ENCODE results near the gene AMPD2.

Gene AMPD2

DNA sequence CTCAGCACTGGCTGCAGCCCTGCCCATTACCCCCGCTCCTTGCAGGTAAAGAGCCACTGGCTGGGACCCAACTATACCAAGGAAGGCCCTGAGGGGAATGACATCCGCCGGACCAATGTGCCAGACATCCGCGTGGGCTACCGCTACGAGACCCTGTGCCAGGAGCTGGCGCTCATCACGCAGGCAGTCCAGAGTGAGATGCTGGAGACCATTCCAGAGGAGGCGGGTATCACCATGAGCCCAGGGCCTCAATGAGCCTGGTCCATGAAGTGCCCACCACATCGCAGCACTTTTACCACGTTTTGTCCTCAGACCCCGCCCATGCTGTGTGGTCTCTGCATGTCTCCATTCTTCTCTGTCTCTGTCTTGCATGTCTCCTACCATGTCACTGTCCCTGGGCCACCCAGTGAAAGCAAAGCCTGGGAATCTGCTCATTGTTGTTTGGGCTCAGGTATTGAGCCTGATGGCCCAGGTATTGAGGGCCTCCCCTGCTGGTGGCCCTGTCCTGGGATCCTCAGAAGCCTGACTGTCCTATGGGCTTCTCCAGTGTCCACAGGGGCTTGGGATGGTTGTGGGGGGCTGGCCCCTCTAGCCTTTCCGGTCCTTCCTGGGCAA, 11.4 kb downstream of the AMPD2 start:
- DNase-seq, result no peak

DNA sequence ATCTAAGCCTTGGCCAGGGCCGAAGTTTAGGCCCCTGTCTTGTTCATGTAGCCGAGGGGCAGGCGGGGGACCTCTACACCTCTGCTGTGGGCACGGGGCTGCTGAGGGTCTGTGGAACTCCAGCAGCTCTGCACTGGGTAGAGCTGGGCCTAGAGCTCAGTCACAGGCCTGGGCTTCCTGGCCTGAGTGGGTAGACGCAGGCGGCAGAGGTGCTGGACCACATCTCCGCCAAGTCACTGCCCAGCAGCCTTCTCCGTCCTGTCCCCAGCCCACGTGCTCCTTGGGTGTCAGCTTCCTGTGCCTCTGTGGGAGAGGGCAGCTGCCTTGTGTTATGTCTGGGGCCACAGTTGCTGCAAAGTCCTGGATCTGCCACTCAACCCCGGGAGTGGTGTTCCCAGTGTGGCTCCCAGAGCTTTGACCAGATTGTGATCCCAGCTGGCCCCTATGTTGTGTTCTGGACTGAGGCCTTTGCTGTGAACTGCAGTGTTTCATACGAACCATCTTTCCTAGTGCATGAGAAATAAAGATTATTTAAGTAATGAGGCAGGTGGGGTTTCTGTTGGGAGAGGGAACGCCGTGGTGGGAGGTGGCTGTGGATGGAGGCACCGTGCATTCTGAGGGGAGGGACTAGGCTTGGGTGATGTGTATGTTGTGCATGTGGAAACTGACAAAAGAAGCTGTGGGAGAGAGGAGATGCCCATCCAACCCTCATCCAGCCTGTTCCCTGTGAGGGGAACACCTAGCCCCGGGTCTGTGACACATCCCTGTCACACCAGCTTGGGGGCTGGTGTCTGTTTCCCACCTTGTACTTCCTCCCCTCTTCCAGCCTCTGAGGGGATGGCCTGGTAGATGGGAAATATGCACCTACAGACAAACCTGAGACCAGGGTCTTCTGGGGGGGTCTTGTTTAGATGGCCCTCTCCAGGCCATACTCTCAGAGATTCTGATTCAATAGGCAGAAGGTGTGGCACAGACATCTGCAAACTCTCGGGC, 12.2 kb downstream of the AMPD2 start:
- DNase-seq, result no peak

DNA sequence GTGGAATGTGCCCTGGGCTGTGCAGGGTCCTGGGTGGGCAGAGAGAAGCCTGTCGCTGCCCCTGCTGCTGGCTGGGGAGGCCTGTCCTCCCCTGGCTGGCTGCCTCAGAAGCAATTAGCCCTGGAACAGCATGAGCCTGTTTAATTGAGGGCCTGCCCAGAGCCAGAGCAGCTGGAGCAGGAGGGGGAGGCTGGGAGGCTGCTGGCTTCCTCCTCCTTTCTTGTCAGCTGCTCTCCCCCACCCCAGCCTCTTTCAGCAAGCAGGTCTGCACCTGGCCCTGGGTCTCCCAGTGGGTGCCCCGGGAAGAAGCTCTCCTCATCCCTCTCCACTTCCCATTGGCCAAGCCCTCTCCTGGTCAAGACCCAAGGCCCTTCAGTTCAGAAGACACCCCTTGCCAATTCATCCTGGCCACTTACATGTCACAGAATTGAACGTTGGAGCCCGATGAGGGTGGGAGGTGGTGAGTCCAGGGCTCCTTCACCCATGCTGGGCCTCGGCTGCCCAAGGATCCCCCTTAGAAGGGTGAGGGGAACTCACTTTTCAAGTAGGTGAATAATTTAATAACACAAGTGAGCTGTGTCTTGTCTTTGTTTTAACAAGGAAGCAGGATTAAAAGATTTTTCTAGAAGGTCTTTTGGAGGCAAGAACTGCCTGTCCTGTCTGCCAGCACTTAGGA, 13.2 kb downstream of the AMPD2 start:
- DNase-seq, result no peak

DNA sequence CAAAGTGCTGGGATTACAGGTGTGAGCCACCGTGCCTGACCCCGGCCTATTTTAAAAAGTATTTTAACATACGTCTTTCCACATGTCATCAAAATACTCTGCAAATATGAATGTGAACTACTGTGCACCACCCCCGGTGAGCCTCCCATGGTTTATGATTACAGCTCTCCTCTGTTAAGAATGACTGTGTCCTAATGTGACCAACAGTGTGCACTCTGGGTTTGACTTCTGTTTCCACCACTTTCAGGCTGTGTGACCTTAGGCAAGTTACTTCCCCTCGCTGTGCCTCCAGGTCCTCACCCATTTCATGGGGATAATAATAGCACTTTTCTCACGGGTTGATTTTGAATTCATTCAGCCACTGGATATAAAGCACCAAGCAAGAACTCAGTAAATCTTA, 14.7 kb downstream of the AMPD2 start:
- no peak for DNase-seq

DNA sequence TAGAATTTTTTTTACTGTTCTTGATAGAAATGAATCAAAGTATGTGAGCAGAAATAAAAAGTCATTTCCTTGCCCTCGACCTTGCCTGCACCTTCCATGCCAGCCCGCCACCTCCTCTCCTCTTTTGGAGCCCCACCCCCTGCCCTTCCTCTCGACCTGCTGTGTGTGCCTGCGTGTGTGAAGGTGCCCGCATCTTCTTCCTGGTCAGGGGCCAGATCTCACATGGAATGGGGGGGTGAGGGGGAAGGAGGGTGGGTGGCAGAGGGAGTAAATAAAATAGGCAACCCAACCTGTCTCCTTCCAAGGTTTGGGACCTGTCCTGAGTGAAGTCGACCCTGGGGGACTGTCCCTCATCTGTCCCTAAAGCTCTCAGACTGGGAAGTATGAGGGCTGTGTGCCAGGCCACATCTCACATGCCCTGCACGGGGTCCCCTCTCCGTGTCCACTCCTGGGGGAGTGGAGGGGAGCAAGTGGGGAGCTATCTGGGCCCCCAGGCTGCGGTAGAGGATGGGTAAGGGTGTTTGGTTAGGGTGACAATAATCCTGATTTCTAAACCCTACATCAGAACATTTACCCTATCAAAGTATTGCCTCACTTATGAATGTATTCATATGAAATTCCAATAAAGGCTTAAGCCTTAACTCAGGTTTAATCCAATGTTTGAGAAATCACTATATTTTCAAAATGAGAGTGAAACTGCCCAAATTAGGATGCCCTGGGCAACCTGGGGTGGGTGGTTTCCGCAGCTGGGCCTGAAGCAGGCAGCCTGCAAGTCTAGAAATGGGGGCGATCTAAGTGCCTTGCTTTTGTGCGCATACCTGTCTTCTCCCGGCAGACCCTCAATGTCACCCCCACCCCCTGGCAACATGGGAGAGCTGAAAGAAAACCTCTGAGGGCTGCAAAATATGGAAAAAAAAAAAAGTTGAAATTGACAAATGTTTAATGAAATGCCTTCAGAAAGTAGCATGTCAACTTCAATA, 15.4 kb downstream of the AMPD2 start:
- DNase-seq, result no peak

DNA sequence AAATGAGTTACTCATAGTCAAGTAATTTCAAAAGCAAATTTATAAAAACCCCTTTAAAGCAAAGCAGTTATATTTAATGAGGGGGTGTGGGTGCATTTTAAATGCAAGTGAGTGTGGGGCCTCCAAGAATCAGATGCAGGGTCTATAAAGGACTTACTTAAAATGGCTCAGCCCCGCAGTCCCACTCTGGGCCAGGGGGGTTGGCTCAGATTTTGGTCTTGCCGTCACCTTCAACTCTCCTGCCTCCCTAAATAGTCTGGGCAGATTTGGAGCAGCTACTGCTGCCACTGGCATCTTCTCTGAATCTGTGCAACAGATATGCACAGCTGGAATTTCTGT, 16.2 kb downstream of the AMPD2 start:
- DNase-seq, result no peak

DNA sequence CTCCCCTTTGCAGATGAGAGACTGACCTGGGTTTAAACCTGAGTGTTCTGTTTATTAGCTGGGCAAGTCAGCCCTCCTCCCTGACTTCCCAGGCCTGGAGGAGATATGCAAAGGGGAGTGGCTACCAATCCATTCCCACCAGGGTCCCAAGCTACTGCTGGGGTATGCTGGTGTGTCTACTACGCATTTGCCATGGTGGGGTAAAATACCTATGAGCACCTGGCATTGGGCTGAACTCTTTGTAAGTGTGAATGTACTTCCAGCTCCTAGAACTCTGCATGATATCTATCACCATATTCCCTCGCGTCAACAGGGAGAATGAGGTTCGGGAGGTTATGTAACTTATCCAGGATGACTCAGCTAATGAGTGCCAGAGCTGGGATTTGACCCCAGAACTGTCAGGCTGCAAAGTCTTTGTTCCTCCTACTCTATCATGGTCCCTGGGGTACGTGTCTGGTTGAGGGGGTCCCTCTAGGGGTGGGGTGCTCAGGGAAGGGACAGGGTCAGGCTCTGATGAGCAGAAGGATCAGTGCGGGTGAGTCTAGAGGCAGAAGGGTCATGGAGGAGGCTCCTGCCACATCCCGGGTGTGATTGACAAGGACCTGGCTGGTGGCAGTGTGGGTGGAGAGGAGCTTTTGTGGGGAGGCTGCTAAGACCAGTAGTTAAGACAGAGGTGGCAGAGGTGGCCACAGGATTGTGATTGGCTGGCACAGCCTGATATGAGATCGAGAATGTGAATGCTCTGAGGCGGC, 16.7 kb downstream of the AMPD2 start:
- no peak for DNase-seq

DNA sequence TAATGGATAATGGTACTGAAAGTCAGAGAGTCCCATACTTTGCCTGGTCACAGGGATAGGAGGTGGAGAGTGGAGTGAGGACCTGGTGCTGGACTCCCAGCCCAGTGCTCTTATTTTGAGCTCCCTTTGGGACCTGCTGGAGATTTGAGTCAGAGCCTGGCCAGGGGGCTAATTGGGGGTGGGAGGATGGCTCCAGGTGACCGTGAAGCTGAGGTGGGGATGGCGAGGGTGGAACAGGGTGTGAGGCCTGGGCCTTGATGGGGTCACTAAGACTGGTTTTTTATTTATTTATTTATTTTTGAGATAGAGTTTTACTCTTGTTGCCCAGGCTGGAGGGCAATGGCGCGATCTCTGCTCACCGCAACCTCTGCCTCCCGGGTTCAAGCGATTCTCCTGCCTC, 17.8 kb downstream of the AMPD2 start:
- DNase-seq, result no peak

DNA sequence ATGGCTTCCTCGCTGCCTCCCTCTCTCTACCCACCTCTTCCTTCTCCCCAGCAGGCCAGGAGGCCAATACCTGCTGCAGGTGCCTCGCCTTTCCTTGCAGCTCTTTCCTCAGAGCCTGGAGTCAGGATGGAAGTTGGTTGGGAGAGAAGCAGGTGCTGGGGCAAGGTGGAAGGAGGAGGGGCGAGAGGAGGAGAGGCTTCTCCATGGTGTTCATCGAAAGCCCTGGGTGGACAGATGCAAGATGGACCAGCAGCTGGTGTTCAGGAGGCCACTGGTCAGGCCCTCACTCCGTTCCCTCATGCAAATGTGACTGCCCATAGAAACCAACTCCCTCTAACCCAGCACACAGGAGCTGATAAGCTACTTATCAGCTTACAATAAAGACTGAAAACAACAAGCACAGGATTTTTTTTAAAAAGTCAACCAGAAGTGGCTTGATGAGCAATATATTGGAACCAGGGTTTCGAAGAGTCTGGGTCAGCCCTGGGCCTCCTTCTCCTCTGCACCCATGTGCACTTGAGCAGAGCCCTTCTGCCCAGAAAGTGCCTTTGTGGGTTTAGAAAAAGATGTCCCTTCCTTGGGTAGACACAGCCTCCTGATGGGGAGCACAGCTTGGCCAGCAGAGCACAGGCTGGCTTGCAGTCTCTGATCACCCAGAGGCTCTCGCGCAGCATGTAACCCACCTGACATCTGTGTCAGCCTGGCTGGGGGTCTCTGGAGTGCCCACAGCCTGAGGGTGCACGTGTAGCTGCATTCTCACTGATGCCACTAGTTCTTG, 19.6 kb downstream of the AMPD2 start:
- DNase-seq, result no peak

DNA sequence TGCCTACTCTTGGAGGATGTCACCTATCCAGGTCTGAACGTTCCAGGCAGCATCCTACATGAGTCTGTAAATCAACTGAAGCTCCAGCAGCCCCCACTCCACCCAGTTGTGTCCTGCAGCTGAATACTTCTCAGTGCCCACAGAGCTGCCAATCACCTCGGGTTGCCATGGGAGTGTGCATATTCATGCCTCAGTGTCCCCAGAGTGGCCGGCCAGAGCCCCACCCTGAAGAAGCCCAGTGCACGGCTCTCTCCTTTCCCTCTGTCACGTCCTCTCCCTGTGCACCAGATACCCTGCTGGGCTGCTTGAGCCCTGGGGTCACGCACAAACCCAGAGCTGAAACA, 20.2 kb downstream of the AMPD2 start:
- no peak for DNase-seq

DNA sequence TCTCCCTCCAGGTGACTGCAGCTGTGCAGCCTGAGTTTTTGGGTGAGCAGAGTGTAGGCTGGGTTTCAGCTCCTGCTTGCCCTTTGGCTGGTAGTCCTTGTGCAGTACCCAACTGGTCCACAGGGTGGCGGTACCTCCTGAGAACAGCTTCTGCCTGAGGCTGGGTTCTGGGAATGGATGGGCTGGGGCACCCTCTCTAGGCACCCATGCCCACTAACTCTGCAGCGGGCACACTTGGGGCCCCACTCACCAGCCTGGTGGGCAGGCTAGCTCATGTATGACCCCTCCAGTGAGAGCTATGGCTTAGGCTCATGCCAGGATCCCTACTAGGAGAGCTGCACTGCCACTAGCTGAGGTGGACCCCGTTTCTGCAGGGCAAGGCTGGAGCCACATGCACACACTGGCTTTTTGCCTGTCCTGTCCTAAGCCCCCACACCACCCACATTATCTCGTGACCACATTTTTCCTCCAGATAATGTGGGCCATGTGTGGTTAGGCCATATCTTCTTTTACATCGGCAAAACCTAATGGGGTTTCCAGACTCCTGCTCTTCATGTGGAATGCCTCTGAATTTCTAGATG, 20.7 kb downstream of the AMPD2 start:
- DNase-seq, result no peak

DNA sequence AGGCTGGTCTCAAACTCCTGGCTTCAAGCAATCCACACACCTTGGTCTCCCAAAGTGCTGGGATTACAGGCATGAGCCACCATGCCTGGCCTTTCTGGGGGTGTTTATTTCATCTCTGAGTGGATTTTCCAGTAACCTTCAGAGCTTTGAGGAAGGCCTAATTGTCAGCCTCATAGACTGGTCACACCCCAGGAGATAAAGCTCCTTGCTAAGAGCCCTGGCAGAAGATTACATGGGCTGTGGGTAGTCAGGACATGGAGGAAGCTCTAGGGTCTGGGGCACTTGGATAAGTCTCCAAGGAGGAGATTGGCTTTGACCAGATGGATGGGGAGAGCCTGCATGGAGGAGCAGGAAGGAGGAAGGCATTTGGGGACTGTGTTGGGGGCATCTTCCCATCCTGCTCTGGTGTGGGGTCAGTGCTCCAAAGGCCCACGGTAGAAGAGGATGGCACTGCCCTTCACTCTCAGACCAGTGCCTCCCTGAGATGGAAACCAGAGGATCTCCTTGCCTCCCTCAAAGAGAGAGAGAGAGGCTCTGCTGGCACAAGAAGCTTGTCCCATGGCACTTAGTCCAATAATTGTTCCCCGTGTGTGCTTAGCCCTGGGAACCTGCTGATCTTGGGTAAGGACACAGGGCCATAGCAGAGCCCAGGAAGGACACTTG, 21.6 kb downstream of the AMPD2 start:
- DNase-seq, result no peak

DNA sequence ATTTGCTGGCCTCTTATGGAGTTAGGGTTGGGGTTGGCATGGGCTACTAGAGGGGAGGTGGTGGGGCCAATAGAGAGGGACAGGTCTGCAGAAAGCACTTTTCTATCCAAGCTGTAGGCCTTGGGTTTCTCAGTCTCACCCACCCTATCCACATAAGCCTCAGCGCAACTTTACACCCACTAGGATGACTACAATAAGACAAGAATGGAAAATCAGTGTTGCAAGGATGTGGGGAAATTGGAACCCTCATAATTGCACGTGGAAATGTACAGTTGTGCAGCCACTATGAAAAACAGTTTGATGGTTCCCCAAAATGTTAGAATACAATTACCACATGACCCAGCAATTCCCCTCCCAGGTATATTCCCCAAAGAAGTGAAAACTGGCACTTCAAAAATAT, 22.2 kb downstream of the AMPD2 start:
- no peak for DNase-seq

DNA sequence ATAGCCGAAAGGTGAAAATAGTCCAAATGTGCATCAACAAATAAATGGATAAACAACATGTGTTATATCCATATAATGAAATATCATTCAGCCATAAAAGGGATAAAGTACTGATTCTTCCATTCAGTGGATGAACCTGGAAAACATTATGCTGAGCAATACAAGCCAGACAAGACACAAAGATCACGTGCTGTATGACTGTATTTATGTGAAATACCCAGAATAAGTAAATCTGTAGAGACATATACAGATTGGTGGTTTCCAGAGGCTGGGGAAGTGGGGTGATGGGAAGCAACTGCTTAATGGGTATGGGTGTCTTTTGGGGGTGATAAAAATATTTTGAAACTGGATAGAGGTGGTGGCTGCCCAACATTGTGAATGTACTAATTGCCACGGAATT, 23.0 kb downstream of the AMPD2 start:
- no peak for DNase-seq

DNA sequence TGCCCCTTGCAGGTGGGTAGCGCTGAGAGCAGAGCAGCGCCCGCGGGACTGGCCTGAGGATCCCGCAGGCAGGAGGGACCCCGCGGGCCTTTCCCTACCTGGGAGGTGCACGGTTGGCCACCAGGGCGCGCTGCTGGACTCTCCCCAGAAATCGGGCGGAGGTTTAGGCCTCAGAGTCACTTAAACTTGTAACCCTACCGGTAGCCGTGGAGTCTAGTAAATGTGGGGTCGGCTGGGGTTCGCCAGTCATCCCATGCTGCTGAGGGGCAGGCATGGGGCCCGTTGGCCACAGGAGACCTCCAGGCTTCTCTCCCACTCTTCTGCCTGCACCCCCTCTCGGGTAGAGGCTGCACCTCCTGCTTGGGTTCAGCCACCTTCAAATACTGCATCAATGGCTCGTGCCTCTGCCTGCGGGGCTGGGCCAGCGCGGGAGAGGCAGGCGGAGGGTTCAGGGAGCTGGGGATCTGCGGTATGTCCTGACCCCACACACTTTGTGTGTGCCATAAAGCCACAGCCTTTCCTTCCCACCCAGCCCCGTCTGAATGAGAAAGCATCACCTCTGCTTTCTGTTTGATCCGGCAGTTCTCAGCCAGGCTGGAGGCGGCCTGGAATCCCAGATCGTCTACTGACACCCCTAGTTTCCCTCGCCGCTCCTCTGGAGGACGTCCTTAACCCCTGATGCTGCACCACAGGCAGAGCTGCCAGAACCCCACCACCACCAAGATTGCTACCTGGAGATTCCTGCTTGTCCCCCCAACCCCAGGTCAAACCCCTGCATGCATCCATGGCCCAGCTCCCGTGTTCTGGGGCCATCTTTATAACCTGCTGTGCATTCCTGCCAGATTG, 24.0 kb downstream of the AMPD2 start:
- peak; percentile 64 for DNase-seq

DNA sequence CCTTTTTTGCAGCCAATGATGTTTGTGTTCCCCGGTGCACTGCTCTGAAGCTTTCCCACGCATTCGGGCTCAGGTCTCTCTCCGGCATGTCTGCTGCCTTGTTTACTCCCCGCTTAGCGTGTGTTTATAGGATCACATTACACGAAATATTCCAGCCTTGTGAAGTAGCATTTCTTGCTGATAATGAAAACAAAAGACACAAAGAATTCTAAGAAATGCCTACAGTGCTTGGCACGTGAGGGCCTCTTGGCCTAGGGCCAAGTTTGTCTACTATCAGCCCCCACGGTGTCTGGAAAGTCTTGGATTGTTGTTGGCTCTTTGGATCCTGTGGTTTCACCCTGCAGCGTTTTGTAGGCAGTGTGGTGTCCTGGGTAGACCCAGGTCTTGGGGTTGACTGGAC, 25.0 kb downstream of the AMPD2 start:
- no peak for DNase-seq

DNA sequence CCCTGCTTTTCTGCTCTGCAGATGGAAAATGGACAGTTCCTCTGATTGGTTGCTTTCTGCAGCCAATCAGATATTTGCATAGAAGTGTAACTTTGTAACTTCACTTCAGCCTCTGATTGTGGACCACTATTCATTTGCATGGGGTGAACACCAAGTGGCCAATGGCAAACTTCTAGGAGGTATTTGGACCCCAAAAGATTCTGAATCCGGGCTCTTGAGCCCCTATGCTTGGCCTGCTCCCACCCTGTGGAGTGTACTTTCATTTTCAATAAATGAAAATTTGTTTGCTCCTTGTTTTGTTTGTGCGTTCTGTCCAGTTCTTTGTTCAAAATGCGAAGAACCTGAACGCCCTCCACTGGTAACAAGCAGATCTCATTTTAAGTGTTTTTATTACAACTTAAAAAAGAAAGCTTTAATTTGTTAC, 29.9 kb downstream of the AMPD2 start:
- no peak for DNase-seq

DNA sequence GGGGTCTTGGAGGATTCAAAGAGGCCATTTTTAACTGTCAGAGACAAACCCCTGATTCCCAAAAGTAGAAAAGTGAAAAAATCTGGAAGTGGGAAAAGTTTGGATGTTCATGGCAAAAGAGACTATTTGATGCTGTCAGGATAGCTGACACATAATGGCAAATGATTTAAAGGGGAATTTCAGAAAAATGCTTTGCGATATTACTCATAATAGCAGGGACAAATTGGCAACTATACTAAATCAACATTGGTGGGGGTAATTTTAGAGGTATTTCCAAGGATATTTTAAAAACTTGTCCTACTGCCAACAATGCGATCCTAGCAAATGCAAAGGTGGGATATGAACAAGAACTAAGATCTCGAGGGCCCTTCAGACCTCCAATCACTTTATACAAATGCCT, 31.0 kb downstream of the AMPD2 start:
- DNase-seq, result no peak

DNA sequence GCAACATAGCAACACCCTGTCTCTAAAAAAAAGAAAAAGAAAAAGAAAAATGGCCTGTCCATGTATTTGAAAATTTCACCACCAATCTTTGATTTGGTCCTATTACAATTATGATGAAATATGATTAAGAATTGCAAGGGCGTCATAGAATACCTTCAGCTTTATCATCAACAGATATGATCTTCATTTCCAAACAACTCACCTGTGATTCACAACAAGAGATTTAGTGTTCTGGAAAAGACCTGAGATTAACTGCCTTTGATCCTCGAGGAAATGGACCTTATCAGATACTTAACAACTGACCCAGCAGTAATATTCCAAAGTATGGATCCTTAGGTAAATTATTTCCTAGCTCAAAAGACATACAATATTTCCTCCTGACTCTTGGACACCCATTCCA, 32.8 kb downstream of the AMPD2 start:
- no peak for DNase-seq

All from activated gamma-delta T cell (primary cell).